ENCODE data around the gene ASB11. TPM values are rescaled to one million over a fixed set of nuclear protein-coding genes. Genes with fewer than 3 reads are reported as not detected.
"Not testable (repeated sequence)": the region's sequence is repeated elsewhere in the genome, so short reads cannot be mapped to it uniquely, and the experiment has no call there.

Gene ASB11
- total RNA-seq, 2 experiments from 2014 or later: not detected

DNA sequence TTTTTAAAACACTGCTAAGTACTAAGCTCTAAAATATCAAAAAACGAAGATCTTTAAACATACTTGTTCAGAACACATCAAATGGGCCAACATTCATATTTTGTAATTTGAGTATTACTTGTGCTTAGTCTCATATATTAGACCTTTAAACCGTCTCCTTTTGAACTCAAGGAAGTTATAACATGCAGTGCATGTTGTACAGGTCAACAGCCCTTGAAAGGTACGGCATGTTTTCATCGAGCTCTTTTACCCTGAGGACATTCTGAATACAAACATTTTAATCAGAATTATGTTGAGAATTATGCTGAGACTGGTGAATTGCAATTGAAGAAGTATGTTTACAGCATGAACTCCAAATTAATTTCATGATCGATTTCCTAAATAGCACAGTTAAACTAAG is 7.0 kb upstream of the ASB11 start:
- no peaks in the 10 kb centered on the region for H3K4me1 Mint-ChIP-seq
- H3K27ac Mint-ChIP-seq: no peak overlapping the region

GRCh38 chrX:15322072-15322471 is 6.6 kb upstream of the ASB11 start:
- H3K27ac Mint-ChIP-seq: no peak overlapping the region
- H3K9me3 Mint-ChIP-seq: no peaks in the 10 kb centered on the region
- peaks cover 12% of the 10 kb centered on the region for H3K36me3 Mint-ChIP-seq
- DNase-seq: no peak
- no peaks in the 10 kb centered on the region for H3K27me3 Mint-ChIP-seq
- H3K4me1 Mint-ChIP-seq: no peaks in the 10 kb centered on the region
- H3K4me3 Mint-ChIP-seq: no peak overlapping the region

More for the DNA sequence above, 7.0 kb upstream of the ASB11 start:
- Mint-ChIP-seq H3K36me3 (peaks cover 12% of the 10 kb centered on the region), H3K27me3 (no peaks in the 10 kb centered on the region), H3K9me3 (no peaks in the 10 kb centered on the region), H3K4me3 (no peak overlapping the region)
- DNase-seq: no peak

DNA sequence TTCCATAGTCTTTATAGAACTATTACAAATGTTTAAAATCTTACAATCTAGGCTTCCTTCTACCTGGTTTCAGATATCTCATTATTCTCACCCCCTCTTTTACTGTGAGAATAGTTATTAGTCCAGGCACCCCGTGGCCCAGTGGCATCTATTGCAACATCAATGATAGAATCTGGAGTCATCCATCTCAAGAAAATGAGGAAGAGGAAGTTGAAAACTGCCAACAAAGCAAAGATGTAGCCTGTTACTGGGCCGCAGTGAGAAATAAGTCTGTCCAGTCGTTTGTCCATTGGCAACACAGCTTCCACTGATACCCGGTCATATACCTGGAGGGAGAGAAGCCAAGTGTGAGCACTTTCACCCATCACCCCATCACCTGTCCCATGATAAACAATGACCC is 6.0 kb upstream of the ASB11 start:
- H3K36me3 Mint-ChIP-seq: peaks cover 12% of the 10 kb centered on the region
- no peak for DNase-seq
- no peaks in the 10 kb centered on the region for H3K27me3 Mint-ChIP-seq
- H3K9me3 Mint-ChIP-seq: no peaks in the 10 kb centered on the region
- no peaks in the 10 kb centered on the region for H3K4me1 Mint-ChIP-seq
- no peak overlapping the region for H3K4me3 Mint-ChIP-seq
- H3K27ac Mint-ChIP-seq: no peak overlapping the region

- Mint-ChIP-seq H3K4me1 (no peaks in the 10 kb centered on the region), H3K27me3 (no peaks in the 10 kb centered on the region), H3K4me3 (no peak overlapping the region), H3K36me3 (peaks cover 12% of the 10 kb centered on the region), H3K27ac (no peak overlapping the region), H3K9me3 (no peaks in the 10 kb centered on the region)
- no peak for DNase-seq
Observed at GRCh38 chrX:15320297-15320696, 4.9 kb upstream of the ASB11 start.

GRCh38 chrX:15319075-15319474 is 3.6 kb upstream of the ASB11 start:
- Mint-ChIP-seq H3K4me1 (no peaks in the 10 kb centered on the region), H3K9me3 (no peaks in the 10 kb centered on the region), H3K27ac (no peak overlapping the region), H3K4me3 (no peak overlapping the region), H3K27me3 (no peaks in the 10 kb centered on the region), H3K36me3 (peaks cover 12% of the 10 kb centered on the region)
- no peak for DNase-seq

DNA sequence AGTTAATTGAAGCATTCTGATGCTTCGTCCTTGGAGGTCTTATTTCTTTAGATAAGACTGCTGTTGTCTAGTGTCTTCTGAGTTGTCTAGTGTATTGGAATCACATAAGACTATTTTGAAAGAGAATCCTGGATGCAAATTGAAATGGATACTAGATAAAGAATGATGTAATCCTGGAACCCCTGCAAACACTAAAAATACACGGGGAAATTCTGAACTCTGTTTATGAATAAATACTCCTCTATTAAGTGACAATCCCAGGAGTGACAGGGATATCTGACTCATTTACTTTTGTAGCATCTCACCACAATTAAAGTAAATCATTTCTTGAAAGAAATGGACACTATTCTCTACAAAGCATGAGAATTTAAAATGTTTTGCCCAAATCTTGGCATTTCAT is 968 bp downstream of the ASB11 start:
- Mint-ChIP-seq H3K4me3 (no peak overlapping the region), H3K36me3 (peaks cover 7% of the 10 kb centered on the region), H3K27me3 (no peaks in the 10 kb centered on the region), H3K4me1 (no peaks in the 10 kb centered on the region), H3K27ac (no peak overlapping the region), H3K9me3 (no peaks in the 10 kb centered on the region)
- no peak for DNase-seq

DNA sequence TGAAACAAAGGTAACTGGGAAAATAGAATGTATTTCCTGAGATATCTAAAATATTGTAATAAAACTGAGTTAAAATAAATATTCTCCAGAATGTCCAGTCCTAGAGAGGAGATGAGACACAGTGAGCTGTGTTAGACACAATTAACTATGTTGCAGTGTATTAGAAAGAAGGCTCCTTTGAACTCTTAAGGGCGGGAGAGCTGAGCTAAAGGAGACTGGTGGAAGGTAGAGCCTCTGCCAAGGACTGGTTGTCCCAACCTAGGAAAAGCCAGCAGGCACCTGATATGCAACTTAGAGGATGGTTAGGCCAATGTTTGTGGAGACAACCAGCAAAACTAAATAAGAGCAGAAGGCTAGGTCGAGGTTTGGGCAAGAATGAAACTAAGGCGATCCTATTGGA is 4.3 kb downstream of the ASB11 start:
- no peaks in the 10 kb centered on the region for H3K4me1 Mint-ChIP-seq
- no peak overlapping the region for H3K27ac Mint-ChIP-seq
- no peak for DNase-seq
- H3K36me3 Mint-ChIP-seq: no peaks in the 10 kb centered on the region
- no peak overlapping the region for H3K4me3 Mint-ChIP-seq
- H3K9me3 Mint-ChIP-seq: no peaks in the 10 kb centered on the region
- H3K27me3 Mint-ChIP-seq: no peaks in the 10 kb centered on the region

DNA sequence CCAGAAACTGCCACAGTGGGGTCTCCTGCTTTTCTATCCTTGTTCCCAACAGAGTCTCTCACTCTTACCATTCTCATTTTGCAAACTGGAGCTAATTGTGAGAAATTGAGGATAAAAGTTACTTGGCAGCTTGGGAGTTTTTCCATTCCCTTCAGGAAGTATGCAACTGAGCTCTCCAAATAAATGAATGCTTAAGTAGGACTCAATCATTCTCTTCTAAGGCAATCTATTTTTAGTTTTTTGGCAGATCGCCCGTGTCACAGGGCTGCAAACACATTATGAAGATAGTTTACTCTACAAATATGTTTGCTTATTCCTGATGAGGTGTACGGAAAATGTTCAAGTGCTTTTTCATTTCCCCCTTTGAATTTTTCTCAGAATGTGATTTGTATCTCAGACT is 5.3 kb downstream of the ASB11 start:
- no peaks in the 10 kb centered on the region for H3K4me1 Mint-ChIP-seq
- no peak for DNase-seq
- H3K27me3 Mint-ChIP-seq: no peaks in the 10 kb centered on the region
- no peaks in the 10 kb centered on the region for H3K36me3 Mint-ChIP-seq
- H3K27ac Mint-ChIP-seq: no peak overlapping the region
- H3K4me3 Mint-ChIP-seq: no peak overlapping the region
- H3K9me3 Mint-ChIP-seq: no peaks in the 10 kb centered on the region

- H3K27me3 Mint-ChIP-seq, H3K27ac Mint-ChIP-seq, H3K4me1 Mint-ChIP-seq, DNase-seq, H3K9me3 Mint-ChIP-seq, H3K36me3 Mint-ChIP-seq, H3K4me3 Mint-ChIP-seq: not testable (repeated sequence)
Observed at GRCh38 chrX:15305899-15306298, 9.5 kb downstream of the ASB11 start.

DNA sequence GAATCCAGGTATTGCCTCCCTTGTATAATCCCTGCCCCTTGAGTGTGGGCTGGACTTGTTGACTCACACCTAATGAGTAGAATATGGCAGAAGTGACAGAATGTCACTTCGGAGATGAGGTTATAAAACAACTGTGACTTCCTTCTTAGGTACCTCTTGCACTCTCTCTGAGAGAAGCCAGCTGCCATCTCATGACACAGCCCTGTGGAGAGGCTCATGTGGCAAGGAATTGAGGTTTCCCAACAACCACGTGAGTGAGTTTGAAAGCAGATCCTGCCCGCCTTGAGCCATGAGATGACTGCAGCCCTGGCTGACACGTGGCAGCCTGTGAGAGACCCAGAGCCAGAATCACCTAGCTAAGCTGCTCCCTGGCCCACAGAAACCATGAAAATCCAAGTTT is 13.5 kb downstream of the ASB11 start:
- H3K36me3 Mint-ChIP-seq: no peaks in the 10 kb centered on the region
- peak; percentile 9 for DNase-seq
- H3K4me3 Mint-ChIP-seq: no peak overlapping the region
- peak overlapping the region; percentile 34 for H3K27ac Mint-ChIP-seq
- peaks cover 2% of the 10 kb centered on the region for H3K4me1 Mint-ChIP-seq
- no peaks in the 10 kb centered on the region for H3K9me3 Mint-ChIP-seq
- no peaks in the 10 kb centered on the region for H3K27me3 Mint-ChIP-seq

- H3K36me3 Mint-ChIP-seq: no peaks in the 10 kb centered on the region
- no peaks in the 10 kb centered on the region for H3K9me3 Mint-ChIP-seq
- peaks cover 2% of the 10 kb centered on the region for H3K4me1 Mint-ChIP-seq
Observed at GRCh38 chrX:15299941-15300851, 15.2 kb downstream of the ASB11 start.

DNA sequence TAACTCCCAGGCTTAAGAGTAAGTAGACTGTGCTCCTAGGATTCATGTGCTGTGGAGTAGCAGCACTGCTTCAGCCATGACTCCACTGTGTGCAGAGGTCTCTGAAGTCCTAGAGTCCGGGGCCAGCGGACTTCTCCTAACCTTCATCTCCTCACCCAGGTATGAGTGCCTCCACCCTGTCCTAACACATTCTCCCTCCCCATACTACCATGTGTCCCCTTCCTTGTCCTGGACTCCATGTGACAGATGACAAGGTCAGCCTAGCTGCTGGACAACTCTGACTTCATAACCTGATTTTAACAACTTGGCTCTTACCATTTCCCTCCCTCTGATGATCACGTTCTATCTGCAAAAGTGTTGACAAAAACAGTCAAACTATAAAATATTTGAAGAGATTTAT is 16.7 kb downstream of the ASB11 start:
- no peak overlapping the region for H3K27ac Mint-ChIP-seq
- no peaks in the 10 kb centered on the region for H3K36me3 Mint-ChIP-seq

More at GRCh38 chrX:15299941-15300851, 15.2 kb downstream of the ASB11 start:
- Mint-ChIP-seq H3K27ac (no peak overlapping the region), H3K27me3 (no peaks in the 10 kb centered on the region), H3K4me3 (no peak overlapping the region)
- DNase-seq: no peak

GRCh38 chrX:15298201-15298600 is 17.2 kb downstream of the ASB11 start:
- no peak overlapping the region for H3K27ac Mint-ChIP-seq
- no peaks in the 10 kb centered on the region for H3K9me3 Mint-ChIP-seq
- H3K4me1 Mint-ChIP-seq: peaks cover 2% of the 10 kb centered on the region
- no peaks in the 10 kb centered on the region for H3K27me3 Mint-ChIP-seq
- no peaks in the 10 kb centered on the region for H3K36me3 Mint-ChIP-seq
- H3K4me3 Mint-ChIP-seq: no peak overlapping the region
- no peak for DNase-seq

More for the DNA sequence above, 16.7 kb downstream of the ASB11 start:
- peaks cover 2% of the 10 kb centered on the region for H3K4me1 Mint-ChIP-seq
- H3K27me3 Mint-ChIP-seq: no peaks in the 10 kb centered on the region
- DNase-seq: no peak
- no peak overlapping the region for H3K4me3 Mint-ChIP-seq
- no peaks in the 10 kb centered on the region for H3K9me3 Mint-ChIP-seq

- no peaks in the 10 kb centered on the region for H3K9me3 Mint-ChIP-seq
- H3K36me3 Mint-ChIP-seq: no peaks in the 10 kb centered on the region
- no peak overlapping the region for H3K27ac Mint-ChIP-seq
- no peak overlapping the region for H3K4me3 Mint-ChIP-seq
- no peaks in the 10 kb centered on the region for H3K27me3 Mint-ChIP-seq
- no peak for DNase-seq
- H3K4me1 Mint-ChIP-seq: no peaks in the 10 kb centered on the region
Observed at GRCh38 chrX:15293451-15293850, 22.0 kb downstream of the ASB11 start.

DNA sequence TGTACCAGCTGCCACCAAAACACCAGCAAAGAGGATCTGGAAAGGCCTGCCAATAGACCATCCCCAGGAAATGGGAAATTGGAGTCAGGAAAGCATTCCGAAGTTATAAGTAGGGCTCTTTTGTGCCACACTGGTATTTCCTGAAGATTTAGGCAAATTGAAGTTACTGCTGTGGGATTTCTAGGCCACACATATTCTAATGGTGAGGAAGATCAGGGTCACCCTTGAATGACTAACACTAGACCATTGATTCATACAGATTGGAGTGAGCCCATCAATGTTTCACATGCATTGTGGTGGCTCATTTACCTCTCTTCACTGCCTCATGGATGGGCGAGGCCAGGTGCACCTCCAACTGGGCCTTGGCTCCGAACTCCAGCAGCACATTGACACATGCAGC is 22.6 kb downstream of the ASB11 start:
- H3K27ac Mint-ChIP-seq: no peak overlapping the region
- no peaks in the 10 kb centered on the region for H3K27me3 Mint-ChIP-seq
- no peaks in the 10 kb centered on the region for H3K9me3 Mint-ChIP-seq
- H3K4me1 Mint-ChIP-seq: no peaks in the 10 kb centered on the region
- DNase-seq: no peak
- H3K36me3 Mint-ChIP-seq: no peaks in the 10 kb centered on the region
- no peak overlapping the region for H3K4me3 Mint-ChIP-seq

GRCh38 chrX:15277604-15278003 is 37.8 kb downstream of the ASB11 start:
- no peaks in the 10 kb centered on the region for H3K9me3 Mint-ChIP-seq
- H3K4me3 Mint-ChIP-seq: no peak overlapping the region
- H3K27me3 Mint-ChIP-seq: peaks cover 4% of the 10 kb centered on the region
- DNase-seq: no peak
- no peaks in the 10 kb centered on the region for H3K36me3 Mint-ChIP-seq
- no peaks in the 10 kb centered on the region for H3K4me1 Mint-ChIP-seq
- no peak overlapping the region for H3K27ac Mint-ChIP-seq
